Progenitor cell of endocrine pancreas (in vitro differentiated cells): ENCODE data around the gene CROCC2. TPM values are rescaled to one million over a fixed set of nuclear protein-coding genes. Genes with fewer than 3 reads are reported as not detected.

Experiments used
- DNase-seq: peaks from one replicate; pipeline ENCODE4 v3.0.0; 2021; ENCODE audit warnings: low spot score; ENCODE audit not compliant: unreplicated experiment
- H3K27ac Mint-ChIP-seq: 2 replicates; pipeline ENCODE4 v1.8.0; 2021; ENCODE audit warnings: mild to moderate bottlenecking, moderate library complexity, mixed read lengths
- H3K27me3 Mint-ChIP-seq: 2 replicates; pipeline ENCODE4 v1.8.0; 2021; ENCODE audit warnings: mixed read lengths
- H3K36me3 Mint-ChIP-seq: 2 replicates; pipeline ENCODE4 v1.8.0; 2022; ENCODE audit warnings: mixed read lengths; ENCODE audit not compliant: insufficient read depth
- H3K4me1 Mint-ChIP-seq: 2 replicates; pipeline ENCODE4 v1.8.0; 2021; ENCODE audit warnings: low read depth, mixed read lengths
- H3K4me3 Mint-ChIP-seq: 2 replicates; pipeline ENCODE4 v1.8.0; 2021; ENCODE audit warnings: low read depth, mild to moderate bottlenecking, moderate library complexity, mixed read lengths
- H3K9me3 Mint-ChIP-seq: 2 replicates; pipeline ENCODE4 v1.8.0; 2021; ENCODE audit warnings: low read depth, mixed read lengths
- total RNA-seq: library from RNA; stranded (reverse); gene quantifications from 2 replicates; pipeline ENCODE4 v1.2.1, GENCODE V29; 2021
- TF ChIP-seq, protein P1 (sequence below): fragments of 200-600 bp; sonication (generic); IDR thresholded peaks from one replicate; pipeline ENCODE4 v1.5.0; 2021; ENCODE audit warnings: antibody characterized with exemption, mild to moderate bottlenecking; ENCODE audit not compliant: unreplicated experiment

CROCC2 gene
- total RNA-seq, 1 donor from 2014 or later = 0.36 TPM

DNA sequence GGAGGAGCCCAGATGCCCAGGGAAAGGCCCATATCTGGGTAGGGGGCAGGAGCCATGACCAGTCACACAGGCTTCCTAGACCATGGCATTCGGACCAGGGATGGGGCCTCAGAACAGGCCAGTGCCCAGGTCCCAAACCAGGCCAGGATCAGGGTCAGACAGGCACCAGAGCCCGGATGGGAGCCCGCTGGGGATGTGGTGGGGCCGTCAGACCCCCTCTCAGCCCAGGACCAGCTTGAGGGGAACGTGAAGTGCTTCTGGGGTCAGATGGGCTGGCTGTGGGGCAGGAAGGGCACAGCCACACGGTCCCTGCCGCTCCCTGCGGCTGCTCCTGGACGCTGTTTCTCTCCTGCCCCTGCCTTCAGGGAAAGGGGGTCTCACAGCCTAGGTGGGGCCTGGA, 131.4 kb downstream of the CROCC2 start:
- H3K9me3 Mint-ChIP-seq = no peaks in the 10 kb centered on the region
- H3K4me1 Mint-ChIP-seq = no peaks in the 10 kb centered on the region
- no peaks in the 10 kb centered on the region for H3K36me3 Mint-ChIP-seq
- H3K27me3 Mint-ChIP-seq = peaks cover 49% of the 10 kb centered on the region
- H3K4me3 Mint-ChIP-seq = no peak overlapping the region
- TF ChIP-seq, protein P1, sequence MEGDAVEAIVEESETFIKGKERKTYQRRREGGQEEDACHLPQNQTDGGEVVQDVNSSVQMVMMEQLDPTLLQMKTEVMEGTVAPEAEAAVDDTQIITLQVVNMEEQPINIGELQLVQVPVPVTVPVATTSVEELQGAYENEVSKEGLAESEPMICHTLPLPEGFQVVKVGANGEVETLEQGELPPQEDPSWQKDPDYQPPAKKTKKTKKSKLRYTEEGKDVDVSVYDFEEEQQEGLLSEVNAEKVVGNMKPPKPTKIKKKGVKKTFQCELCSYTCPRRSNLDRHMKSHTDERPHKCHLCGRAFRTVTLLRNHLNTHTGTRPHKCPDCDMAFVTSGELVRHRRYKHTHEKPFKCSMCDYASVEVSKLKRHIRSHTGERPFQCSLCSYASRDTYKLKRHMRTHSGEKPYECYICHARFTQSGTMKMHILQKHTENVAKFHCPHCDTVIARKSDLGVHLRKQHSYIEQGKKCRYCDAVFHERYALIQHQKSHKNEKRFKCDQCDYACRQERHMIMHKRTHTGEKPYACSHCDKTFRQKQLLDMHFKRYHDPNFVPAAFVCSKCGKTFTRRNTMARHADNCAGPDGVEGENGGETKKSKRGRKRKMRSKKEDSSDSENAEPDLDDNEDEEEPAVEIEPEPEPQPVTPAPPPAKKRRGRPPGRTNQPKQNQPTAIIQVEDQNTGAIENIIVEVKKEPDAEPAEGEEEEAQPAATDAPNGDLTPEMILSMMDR = no peak
- H3K27ac Mint-ChIP-seq = no peak overlapping the region
- DNase-seq = no peak

DNA sequence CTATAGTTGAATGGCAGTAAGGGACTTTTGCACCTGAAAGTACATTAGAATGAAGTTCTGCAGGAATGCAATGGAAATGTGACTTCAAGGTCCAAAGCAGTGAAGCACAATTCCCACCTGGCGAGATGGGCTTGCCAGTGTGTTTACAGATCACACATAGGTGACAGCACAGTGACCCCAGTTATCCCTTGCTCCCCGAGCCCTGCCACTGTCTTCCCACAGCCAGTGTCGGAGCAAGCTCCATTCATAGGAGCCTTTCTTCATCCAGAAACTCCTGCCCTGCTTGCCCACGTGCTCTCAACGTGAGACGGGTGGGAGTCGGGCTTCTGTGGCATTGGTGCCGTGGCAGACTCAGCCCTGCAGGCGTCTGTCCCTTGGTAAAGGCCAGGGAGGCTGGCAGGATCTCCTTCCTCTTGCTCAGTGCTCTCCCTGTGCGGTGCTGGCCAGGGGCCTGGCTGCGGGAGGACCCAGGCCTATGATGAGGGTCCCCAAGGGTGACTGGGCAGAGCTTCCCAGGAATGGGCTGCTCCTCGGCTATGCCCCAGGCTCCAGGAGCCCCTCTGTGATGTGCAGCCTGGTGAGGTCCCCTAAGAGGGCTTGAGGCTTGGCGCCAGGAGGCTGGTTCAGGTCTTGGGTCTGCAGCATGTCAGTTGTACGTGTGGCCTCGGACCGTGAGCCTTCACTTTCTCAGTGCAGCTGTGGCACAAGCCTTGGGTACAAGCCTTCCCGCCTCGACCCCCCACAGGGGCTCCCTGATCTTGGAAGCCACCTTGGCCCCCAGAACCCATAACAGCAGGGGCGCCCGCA, 132.4 kb downstream of the CROCC2 start:
- Mint-ChIP-seq H3K9me3 (no peaks in the 10 kb centered on the region), H3K36me3 (no peaks in the 10 kb centered on the region), H3K27me3 (peaks cover 48% of the 10 kb centered on the region), H3K27ac (no peak overlapping the region), H3K4me1 (no peaks in the 10 kb centered on the region), H3K4me3 (no peak overlapping the region)
- DNase-seq = no peak
- TF ChIP-seq, protein P1 = no peak

DNA sequence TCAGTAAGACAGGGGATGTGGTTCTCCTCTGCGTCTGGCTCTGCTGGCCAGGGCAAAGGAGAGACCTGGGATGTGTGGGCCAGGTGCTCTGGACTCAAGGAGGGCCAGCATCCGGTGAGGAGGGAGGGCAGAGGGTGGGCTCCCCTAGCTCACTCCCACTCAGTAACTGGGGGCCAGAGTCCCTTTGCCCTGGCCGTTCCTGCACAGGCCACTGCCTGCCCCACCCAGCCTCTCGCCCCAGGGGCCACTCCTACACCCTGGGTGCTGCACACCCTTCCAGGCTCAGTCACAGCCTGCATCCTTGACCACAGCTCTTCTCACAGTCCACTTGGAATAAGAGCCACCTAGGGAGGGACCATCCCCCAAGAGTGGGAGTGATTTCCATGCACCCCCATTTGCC, 133.3 kb downstream of the CROCC2 start:
- no peak overlapping the region for H3K4me3 Mint-ChIP-seq
- H3K27me3 Mint-ChIP-seq = peaks cover 47% of the 10 kb centered on the region
- TF ChIP-seq, protein P1 = no peak
- no peak for DNase-seq
- no peak overlapping the region for H3K27ac Mint-ChIP-seq
- H3K9me3 Mint-ChIP-seq = no peaks in the 10 kb centered on the region
- no peaks in the 10 kb centered on the region for H3K36me3 Mint-ChIP-seq
- H3K4me1 Mint-ChIP-seq = no peaks in the 10 kb centered on the region

DNA sequence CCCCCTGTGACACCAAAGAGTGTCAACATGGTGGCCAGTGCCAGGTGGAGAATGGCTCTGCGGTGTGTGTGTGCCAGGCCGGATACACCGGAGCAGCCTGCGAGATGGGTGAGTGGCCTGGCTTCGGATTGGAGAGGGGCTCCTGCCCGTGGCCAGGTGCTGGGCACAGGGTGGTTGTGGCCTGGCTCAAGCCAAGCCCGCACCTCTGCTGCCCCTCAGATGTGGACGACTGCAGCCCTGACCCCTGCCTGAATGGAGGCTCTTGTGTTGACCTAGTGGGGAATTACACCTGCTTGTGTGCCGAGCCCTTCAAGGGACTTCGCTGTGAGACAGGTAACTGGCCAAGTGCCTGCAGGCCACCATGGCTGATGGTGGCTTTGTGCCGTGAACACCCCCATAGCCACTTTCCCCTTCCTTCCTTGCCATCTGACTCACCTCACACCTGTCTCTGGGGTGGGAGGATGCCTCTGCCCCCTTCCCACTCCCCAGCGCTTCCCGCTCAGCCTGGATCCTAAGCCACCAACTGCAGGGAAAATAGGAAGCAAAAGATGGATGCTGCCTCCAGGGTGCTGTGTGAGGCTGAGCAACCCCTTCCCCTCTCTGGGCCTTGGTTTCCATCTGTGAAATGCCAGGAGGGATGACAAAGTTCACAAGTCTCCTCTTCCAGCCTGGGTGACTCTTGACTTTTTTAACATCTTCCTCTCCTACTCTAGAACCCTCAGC, 134.1 kb downstream of the CROCC2 start:
- H3K4me1 Mint-ChIP-seq = no peaks in the 10 kb centered on the region
- H3K4me3 Mint-ChIP-seq = no peak overlapping the region
- TF ChIP-seq, protein P1 = no peak
- no peaks in the 10 kb centered on the region for H3K36me3 Mint-ChIP-seq
- no peak overlapping the region for H3K27ac Mint-ChIP-seq
- peaks cover 38% of the 10 kb centered on the region for H3K27me3 Mint-ChIP-seq
- peaks cover 4% of the 10 kb centered on the region for H3K9me3 Mint-ChIP-seq
- DNase-seq = no peak

DNA sequence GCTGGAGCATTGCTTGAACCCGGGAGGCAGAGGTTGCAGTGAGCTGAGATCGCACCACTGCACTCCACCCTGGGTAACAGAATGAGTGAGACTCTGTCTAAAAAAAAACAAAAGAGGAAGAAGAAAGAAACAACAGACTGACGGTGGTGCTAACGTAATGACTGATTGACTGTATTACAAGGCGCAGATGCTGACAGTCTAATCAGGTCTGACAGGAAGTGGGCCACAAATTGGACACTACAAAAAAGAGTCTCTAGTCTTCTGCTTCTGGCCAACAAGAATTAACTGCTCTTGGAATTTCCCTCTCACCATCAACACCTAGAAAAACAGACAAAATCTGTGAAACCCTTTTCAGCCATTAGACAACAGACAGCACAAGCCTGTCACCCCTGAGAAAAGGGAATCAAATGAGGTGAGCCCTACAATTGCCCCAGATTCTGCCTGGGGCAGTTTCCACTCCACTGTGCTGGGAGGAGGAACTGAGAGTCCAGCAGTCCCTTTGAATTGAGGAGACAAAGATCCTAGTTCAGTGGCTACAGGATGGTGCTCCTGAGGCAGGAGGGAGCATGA, 135.5 kb downstream of the CROCC2 start:
- TF ChIP-seq, protein P1 = no peak
- peaks cover 9% of the 10 kb centered on the region for H3K9me3 Mint-ChIP-seq
- H3K4me3 Mint-ChIP-seq = no peak overlapping the region
- no peak for DNase-seq
- no peaks in the 10 kb centered on the region for H3K4me1 Mint-ChIP-seq
- H3K27ac Mint-ChIP-seq = no peak overlapping the region
- no peaks in the 10 kb centered on the region for H3K36me3 Mint-ChIP-seq
- peaks cover 41% of the 10 kb centered on the region for H3K27me3 Mint-ChIP-seq
